SK-N-SH treated with all-trans-retinoic acid at 6 μM for 48 hours (cell line): ENCODE results near the gene E2F8.

Experiments used
- ARNTL ChIP-seq: fragments of 450-650 bp; formaldehyde crosslinking; IDR thresholded peaks from 2 replicates; pipeline ENCODE4 v1.5.0; 2020; ENCODE audit warnings: low read depth, mild to moderate bottlenecking, moderate library complexity, borderline replicate concordance
- CSDC2 ChIP-seq: fragments of 250-450 bp; sonication (Bioruptor Pico); IDR thresholded peaks from 2 replicates; pipeline ENCODE4 v1.5.0; 2020; ENCODE audit warnings: mild to moderate bottlenecking, moderate library complexity
- OSR1 ChIP-seq: fragments of 250-450 bp; sonication (Bioruptor Pico); IDR thresholded peaks from 2 replicates; pipeline ENCODE4 v1.8.0; 2022; ENCODE audit warnings: moderate library complexity, mild to moderate bottlenecking, inconsistent platforms
- RARB ChIP-seq: fragments of 250-450 bp; sonication (Bioruptor Pico); IDR thresholded peaks from 2 replicates; pipeline ENCODE4 v1.8.0; 2021; ENCODE audit warnings: mild to moderate bottlenecking, moderate library complexity
- SNAI2 ChIP-seq: fragments of 250-450 bp; sonication (Bioruptor Pico); IDR thresholded peaks from 2 replicates; pipeline ENCODE4 v1.5.0; 2020; ENCODE audit warnings: mild to moderate bottlenecking, moderate library complexity
- ZFP30 ChIP-seq: fragments of 450-650 bp; formaldehyde crosslinking; IDR thresholded peaks from 2 replicates; pipeline ENCODE4 v1.5.0; 2022; ENCODE audit warnings: mild to moderate bottlenecking, moderate library complexity
- ZNF70 ChIP-seq: fragments of 450-650 bp; formaldehyde crosslinking; IDR thresholded peaks from 2 replicates; pipeline ENCODE4 v1.5.0; 2020; ENCODE audit warnings: mild to moderate bottlenecking, moderate library complexity
- TF ChIP-seq, protein P1 (sequence below): fragments of 250-450 bp; sonication (Bioruptor Pico); IDR thresholded peaks from 2 replicates; pipeline ENCODE4 v1.5.1; 2020; ENCODE audit warnings: low read depth, mild to moderate bottlenecking, moderate library complexity
- TF ChIP-seq, protein P2 (sequence below): fragments of 250-450 bp; sonication (Bioruptor Pico); IDR thresholded peaks from 2 replicates; pipeline ENCODE4 v1.5.0; 2020; ENCODE audit warnings: mild to moderate bottlenecking, moderate library complexity
- TF ChIP-seq, protein P3 (sequence below): fragments of 250-450 bp; sonication (Bioruptor Pico); IDR thresholded peaks from 2 replicates; pipeline ENCODE4 v1.8.0; 2020; ENCODE audit warnings: mild to moderate bottlenecking, moderate library complexity, borderline replicate concordance

DNA sequence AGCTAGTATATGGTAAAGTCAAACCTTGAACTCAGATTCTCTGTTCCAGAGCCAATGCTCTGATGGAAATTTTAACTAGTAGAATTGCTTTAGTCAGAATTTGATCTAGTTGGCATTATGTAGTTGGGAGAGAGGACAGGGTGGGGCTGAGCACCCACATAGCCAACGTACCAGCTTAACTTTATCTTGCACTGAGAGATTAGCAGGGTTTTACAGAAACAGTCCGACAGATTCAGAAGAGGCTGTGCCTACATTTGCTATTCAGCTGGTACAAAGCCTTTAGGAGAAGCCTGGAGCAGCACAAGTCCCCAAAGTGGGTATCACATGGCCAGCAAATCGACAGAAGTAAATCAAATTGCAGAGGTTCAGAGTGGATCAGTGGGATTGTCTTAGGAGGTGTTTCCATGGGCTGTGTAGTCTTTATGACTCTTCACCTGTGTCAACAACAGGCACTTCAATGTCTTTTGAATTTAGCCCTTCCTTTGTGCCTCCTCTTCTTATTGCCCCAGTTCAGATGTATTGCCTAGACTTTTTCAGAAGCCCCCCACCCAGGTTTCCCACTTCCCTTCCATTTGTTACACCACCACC, 31.7 kb downstream of the E2F8 start:
- TF ChIP-seq ZFP30 (CRISPR knock-in tag), result no peak
- TF ChIP-seq, protein P1, sequence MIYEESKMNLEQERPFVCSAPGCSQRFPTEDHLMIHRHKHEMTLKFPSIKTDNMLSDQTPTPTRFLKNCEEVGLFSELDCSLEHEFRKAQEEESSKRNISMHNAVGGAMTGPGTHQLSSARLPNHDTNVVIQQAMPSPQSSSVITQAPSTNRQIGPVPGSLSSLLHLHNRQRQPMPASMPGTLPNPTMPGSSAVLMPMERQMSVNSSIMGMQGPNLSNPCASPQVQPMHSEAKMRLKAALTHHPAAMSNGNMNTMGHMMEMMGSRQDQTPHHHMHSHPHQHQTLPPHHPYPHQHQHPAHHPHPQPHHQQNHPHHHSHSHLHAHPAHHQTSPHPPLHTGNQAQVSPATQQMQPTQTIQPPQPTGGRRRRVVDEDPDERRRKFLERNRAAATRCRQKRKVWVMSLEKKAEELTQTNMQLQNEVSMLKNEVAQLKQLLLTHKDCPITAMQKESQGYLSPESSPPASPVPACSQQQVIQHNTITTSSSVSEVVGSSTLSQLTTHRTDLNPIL (CRISPR knock-in tag), result no peak
- TF ChIP-seq ARNTL (CRISPR knock-in tag), result no peak
- TF ChIP-seq, protein P2, sequence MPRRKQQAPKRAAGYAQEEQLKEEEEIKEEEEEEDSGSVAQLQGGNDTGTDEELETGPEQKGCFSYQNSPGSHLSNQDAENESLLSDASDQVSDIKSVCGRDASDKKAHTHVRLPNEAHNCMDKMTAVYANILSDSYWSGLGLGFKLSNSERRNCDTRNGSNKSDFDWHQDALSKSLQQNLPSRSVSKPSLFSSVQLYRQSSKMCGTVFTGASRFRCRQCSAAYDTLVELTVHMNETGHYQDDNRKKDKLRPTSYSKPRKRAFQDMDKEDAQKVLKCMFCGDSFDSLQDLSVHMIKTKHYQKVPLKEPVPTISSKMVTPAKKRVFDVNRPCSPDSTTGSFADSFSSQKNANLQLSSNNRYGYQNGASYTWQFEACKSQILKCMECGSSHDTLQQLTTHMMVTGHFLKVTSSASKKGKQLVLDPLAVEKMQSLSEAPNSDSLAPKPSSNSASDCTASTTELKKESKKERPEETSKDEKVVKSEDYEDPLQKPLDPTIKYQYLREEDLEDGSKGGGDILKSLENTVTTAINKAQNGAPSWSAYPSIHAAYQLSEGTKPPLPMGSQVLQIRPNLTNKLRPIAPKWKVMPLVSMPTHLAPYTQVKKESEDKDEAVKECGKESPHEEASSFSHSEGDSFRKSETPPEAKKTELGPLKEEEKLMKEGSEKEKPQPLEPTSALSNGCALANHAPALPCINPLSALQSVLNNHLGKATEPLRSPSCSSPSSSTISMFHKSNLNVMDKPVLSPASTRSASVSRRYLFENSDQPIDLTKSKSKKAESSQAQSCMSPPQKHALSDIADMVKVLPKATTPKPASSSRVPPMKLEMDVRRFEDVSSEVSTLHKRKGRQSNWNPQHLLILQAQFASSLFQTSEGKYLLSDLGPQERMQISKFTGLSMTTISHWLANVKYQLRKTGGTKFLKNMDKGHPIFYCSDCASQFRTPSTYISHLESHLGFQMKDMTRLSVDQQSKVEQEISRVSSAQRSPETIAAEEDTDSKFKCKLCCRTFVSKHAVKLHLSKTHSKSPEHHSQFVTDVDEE (CRISPR knock-in tag), result no peak
- TF ChIP-seq, protein P3, sequence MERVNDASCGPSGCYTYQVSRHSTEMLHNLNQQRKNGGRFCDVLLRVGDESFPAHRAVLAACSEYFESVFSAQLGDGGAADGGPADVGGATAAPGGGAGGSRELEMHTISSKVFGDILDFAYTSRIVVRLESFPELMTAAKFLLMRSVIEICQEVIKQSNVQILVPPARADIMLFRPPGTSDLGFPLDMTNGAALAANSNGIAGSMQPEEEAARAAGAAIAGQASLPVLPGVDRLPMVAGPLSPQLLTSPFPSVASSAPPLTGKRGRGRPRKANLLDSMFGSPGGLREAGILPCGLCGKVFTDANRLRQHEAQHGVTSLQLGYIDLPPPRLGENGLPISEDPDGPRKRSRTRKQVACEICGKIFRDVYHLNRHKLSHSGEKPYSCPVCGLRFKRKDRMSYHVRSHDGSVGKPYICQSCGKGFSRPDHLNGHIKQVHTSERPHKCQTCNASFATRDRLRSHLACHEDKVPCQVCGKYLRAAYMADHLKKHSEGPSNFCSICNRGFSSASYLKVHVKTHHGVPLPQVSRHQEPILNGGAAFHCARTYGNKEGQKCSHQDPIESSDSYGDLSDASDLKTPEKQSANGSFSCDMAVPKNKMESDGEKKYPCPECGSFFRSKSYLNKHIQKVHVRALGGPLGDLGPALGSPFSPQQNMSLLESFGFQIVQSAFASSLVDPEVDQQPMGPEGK (CRISPR knock-in tag), result no peak
- TF ChIP-seq OSR1 (CRISPR knock-in tag), result no peak
- TF ChIP-seq CSDC2, result no peak
- no peak for TF ChIP-seq SNAI2 (CRISPR knock-in tag)
- no peak for TF ChIP-seq ZNF70
- TF ChIP-seq RARB, result no peak
